ENCODE data around the gene FTCDNL1. TPM values are rescaled to one million over a fixed set of nuclear protein-coding genes. Genes with fewer than 3 reads are reported as not detected.

The FTCDNL1 gene
- total and polyA plus RNA-seq, 2 of the 13 experiments (the other 11 are each of a cell fraction or from before 2014, with no cell fraction given): 0.98 to 1.4 TPM

- TF ChIP-seq EHMT2 (IDR thresholded peaks at IDR 0.05; ENCODE audit: borderline replicate concordance, low read depth, low read length) (peak; percentile 38; the same call in 1 of the 2 replicates), NCOA2 (CRISPR knock-in tag; IDR thresholded peaks at IDR 0.05) (peak; percentile 78), CCAR2 (optimal IDR thresholded peaks at IDR 0.05; ENCODE audit: low read depth, low read length) (no peak), SMAD1 (CRISPR knock-in tag; IDR thresholded peaks at IDR 0.05; ENCODE audit: borderline replicate concordance, low read depth) (no peak), ARID5B (CRISPR knock-in tag; IDR thresholded peaks at IDR 0.05) (peak; percentile 98), MYC (CRISPR knock-in tag; IDR thresholded peaks at IDR 0.05; ENCODE audit: borderline replicate concordance) (no peak), ATF4 (CRISPR knock-in tag; IDR thresholded peaks at IDR 0.05) (peak in 1 of 2 experiments; percentile 92; a peak in 2 of 4 replicates), ZNF337 (CRISPR knock-in tag; IDR thresholded peaks at IDR 0.05; ENCODE audit: borderline replicate concordance, low read depth) (0 out of 2 replicates have a peak, but pooled peaks have one; percentile 46), SATB2 (CRISPR knock-in tag; IDR thresholded peaks at IDR 0.05) (no peak), ZNF747 (CRISPR knock-in tag; IDR thresholded peaks at IDR 0.05; ENCODE audit: borderline replicate concordance) (no peak), ZBTB40 (IDR thresholded peaks at IDR 0.05) (no peak), ZBTB40 (CRISPR knock-in tag; IDR thresholded peaks at IDR 0.05) (no peak), KMT2A (CRISPR knock-in tag; IDR thresholded peaks at IDR 0.05) (no peak), ARNT (IDR thresholded peaks at IDR 0.05) (no peak), MXD1 (CRISPR knock-in tag; IDR thresholded peaks at IDR 0.05) (no peak)
Measured at GRCh38 chr2:199738727-199739412, 112.1 kb downstream of the FTCDNL1 start (continued).
